Heart left ventricle (tissue), 13 donors: Measurements from ENCODE around the gene STARD3.

ENCODE experiments used
- POLR2A ChIP-seq, 2 donors: fragments of 450-650 bp; IDR thresholded peaks; one replicate each; pipeline ENCODE4 v1.6.1; 2017; ENCODE audit warnings: antibody characterized with exemption in 2 of 2, mild to moderate bottlenecking in 2 of 2, moderate library complexity in 2 of 2
- TF ChIP-seq, protein P1 (sequence below), 12 donors: fragments of 200-600 bp; sonication (generic) in 4 of 12; IDR thresholded peaks; one replicate each; pipeline versions ENCODE4 v1.5.0 to v1.8.0; 2018 to 2022; ENCODE audit warnings: antibody characterized with exemption in 12 of 12, mild to moderate bottlenecking in 5 of 12
- donor health status: ischemic (EF 13 %, LVEDD 7.1; RV severe dilation, severe dysfunction).
- donor health status: DM: no; HTN: yes; CAD: no.
- donor health status: DM: no; HTN: no; CAD: no.
- donor health status: ischemic (EF 25% LVEDD 6.9; RV normal size, moderate dysfunction).
- donor health status: ischemic (EF 25% LVEDD 5.7; RV mildly dilated, moderate dysfunction).
- donor health status: ischemic (EF 35%, LVEDD 5.7; RV mildly dilated, moderate dysfunction).
- donor health status: nonischemic (EF 11% LVEDD 7.7; RV severe dilation, severe dysfunction).
- donor health status: DM: yes; HTN: yes; CAD: no.
- donor health status: PGD.
- donor health status: ischemic (EF 29% LVEDD 5.4; RV normal size, mild dysfunction).
- donor health status: nonischemic (EF 23%, LVEDD 6.1; RV moderate dilation, normal function).

DNA sequence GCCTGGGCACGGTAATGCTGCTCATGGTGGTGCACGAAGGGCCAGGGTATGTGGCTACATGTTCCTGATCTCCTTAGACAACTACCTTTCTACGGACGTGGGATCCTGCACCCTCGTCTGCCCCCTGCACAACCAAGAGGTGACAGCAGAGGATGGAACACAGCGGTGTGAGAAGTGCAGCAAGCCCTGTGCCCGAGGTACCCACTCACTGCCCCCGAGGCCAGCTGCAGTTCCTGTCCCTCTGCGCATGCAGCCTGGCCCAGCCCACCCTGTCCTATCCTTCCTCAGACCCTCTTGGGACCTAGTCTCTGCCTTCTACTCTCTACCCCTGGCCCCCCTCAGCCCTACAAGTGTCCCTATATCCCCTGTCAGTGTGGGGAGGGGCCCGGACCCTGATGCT is 74.9 kb downstream of the STARD3 start:
- TF ChIP-seq, protein P1, sequence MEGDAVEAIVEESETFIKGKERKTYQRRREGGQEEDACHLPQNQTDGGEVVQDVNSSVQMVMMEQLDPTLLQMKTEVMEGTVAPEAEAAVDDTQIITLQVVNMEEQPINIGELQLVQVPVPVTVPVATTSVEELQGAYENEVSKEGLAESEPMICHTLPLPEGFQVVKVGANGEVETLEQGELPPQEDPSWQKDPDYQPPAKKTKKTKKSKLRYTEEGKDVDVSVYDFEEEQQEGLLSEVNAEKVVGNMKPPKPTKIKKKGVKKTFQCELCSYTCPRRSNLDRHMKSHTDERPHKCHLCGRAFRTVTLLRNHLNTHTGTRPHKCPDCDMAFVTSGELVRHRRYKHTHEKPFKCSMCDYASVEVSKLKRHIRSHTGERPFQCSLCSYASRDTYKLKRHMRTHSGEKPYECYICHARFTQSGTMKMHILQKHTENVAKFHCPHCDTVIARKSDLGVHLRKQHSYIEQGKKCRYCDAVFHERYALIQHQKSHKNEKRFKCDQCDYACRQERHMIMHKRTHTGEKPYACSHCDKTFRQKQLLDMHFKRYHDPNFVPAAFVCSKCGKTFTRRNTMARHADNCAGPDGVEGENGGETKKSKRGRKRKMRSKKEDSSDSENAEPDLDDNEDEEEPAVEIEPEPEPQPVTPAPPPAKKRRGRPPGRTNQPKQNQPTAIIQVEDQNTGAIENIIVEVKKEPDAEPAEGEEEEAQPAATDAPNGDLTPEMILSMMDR (IDR thresholded peaks at IDR 0.05): no peak
- TF ChIP-seq POLR2A (IDR thresholded peaks at IDR 0.05): no peak
